GOT3 (cell line): Measurements from ENCODE around the gene LRRC8D.
"Not testable (repeated sequence)": the region's sequence is repeated elsewhere in the genome, so short reads cannot be mapped to it uniquely, and the experiment has no call there.

Experiments used
- DNase-seq: peaks from one replicate; lab custom pipeline; 2025; ENCODE audit warnings: mixed read lengths; lab: John Stamatoyannopoulos, UW

Gene LRRC8D

GRCh38 chr1:89958851-89959654, 138.2 kb downstream of the LRRC8D start:
- no peak for DNase-seq

GRCh38 chr1:89959719-89960118, 138.9 kb downstream of the LRRC8D start:
- no peak for DNase-seq

GRCh38 chr1:89962024-89962741, 141.4 kb downstream of the LRRC8D start:
- no peak for DNase-seq

- DNase-seq: no peak
These were observed 141.9 kb downstream of the LRRC8D start for GRCh38 chr1:89962742-89963075.

GRCh38 chr1:89965193-89965768, 144.4 kb downstream of the LRRC8D start:
- DNase-seq: no peak

- DNase-seq: no peak
These were observed 145.8 kb downstream of the LRRC8D start for GRCh38 chr1:89966656-89967055.

GRCh38 chr1:89971600-89971999, 150.8 kb downstream of the LRRC8D start:
- no peak for DNase-seq

- no peak for DNase-seq
These were observed 151.2 kb downstream of the LRRC8D start for GRCh38 chr1:89972024-89972423.

GRCh38 chr1:89973471-89974127, 152.8 kb downstream of the LRRC8D start:
- no peak for DNase-seq

- DNase-seq: no peak
These were observed 153.4 kb downstream of the LRRC8D start for GRCh38 chr1:89974256-89974655.

- DNase-seq: no peak
These were observed 154.1 kb downstream of the LRRC8D start for GRCh38 chr1:89974696-89975470.

GRCh38 chr1:89975540-89976125, 154.8 kb downstream of the LRRC8D start:
- no peak for DNase-seq

- DNase-seq: no peak
These were observed 157.9 kb downstream of the LRRC8D start for GRCh38 chr1:89978755-89979154.

- DNase-seq: no peak
These were observed 159.8 kb downstream of the LRRC8D start for GRCh38 chr1:89980605-89981004.

GRCh38 chr1:89982846-89983245, 162.0 kb downstream of the LRRC8D start:
- DNase-seq: not testable (repeated sequence)

GRCh38 chr1:89984564-89985116, 163.8 kb downstream of the LRRC8D start:
- DNase-seq: not testable (repeated sequence)

GRCh38 chr1:89986020-89986419, 165.2 kb downstream of the LRRC8D start:
- DNase-seq: no peak
